ENCODE data around the gene PDYN.

The PDYN gene

GRCh38 chr20:2005831-2006426 lies 12.1 kb upstream of the PDYN start:
- Histone ChIP-seq H3K36me3 (ENCODE audit: control insufficient read depth, insufficient read depth, low read length) (no peaks in the 10 kb centered on the region), H3K27me3 (ENCODE audit: control insufficient read depth, insufficient read depth, low read length) (no peaks in the 10 kb centered on the region), H3K4me1 (ENCODE audit: control insufficient read depth, insufficient read depth, low read length) (no peaks in the 10 kb centered on the region), H3K9ac (ENCODE audit: low read length) (no peak overlapping the region), H3K4me3 (ENCODE audit: low read length) (no peak overlapping the region), H3K27ac (ENCODE audit: low read depth, low read length) (no peak overlapping the region)

- H3K36me3 ChIP-seq (ENCODE audit: control insufficient read depth, insufficient read depth, low read length) = no peaks in the 10 kb centered on the region
- H3K27me3 ChIP-seq (ENCODE audit: control insufficient read depth, insufficient read depth, low read length) = no peaks in the 10 kb centered on the region
- H3K4me1 ChIP-seq (ENCODE audit: control insufficient read depth, insufficient read depth, low read length) = no peaks in the 10 kb centered on the region
- no peak overlapping the region for H3K4me3 ChIP-seq (ENCODE audit: low read length)
- H3K27ac ChIP-seq (ENCODE audit: low read depth, low read length) = no peak overlapping the region
- no peak overlapping the region for H3K9ac ChIP-seq (ENCODE audit: low read length)
Measured at GRCh38 chr20:2005359-2005758, 11.5 kb upstream of the PDYN start.

GRCh38 chr20:2004171-2004570 lies 10.3 kb upstream of the PDYN start:
- Histone ChIP-seq H3K9ac (ENCODE audit: low read length) (no peak overlapping the region), H3K27ac (ENCODE audit: low read depth, low read length) (no peak overlapping the region), H3K27me3 (ENCODE audit: control insufficient read depth, insufficient read depth, low read length) (no peaks in the 10 kb centered on the region), H3K4me1 (ENCODE audit: control insufficient read depth, insufficient read depth, low read length) (no peaks in the 10 kb centered on the region), H3K36me3 (ENCODE audit: control insufficient read depth, insufficient read depth, low read length) (no peaks in the 10 kb centered on the region), H3K4me3 (ENCODE audit: low read length) (no peak overlapping the region)

GRCh38 chr20:2002365-2002764 lies 8.5 kb upstream of the PDYN start:
- Histone ChIP-seq H3K4me1 (ENCODE audit: control insufficient read depth, insufficient read depth, low read length) (no peaks in the 10 kb centered on the region), H3K27ac (ENCODE audit: low read depth, low read length) (no peak overlapping the region), H3K36me3 (ENCODE audit: control insufficient read depth, insufficient read depth, low read length) (no peaks in the 10 kb centered on the region), H3K27me3 (ENCODE audit: control insufficient read depth, insufficient read depth, low read length) (peaks cover 2% of the 10 kb centered on the region), H3K9ac (ENCODE audit: low read length) (no peak overlapping the region), H3K4me3 (ENCODE audit: low read length) (no peak overlapping the region)

- Histone ChIP-seq H3K36me3 (ENCODE audit: control insufficient read depth, insufficient read depth, low read length) (no peaks in the 10 kb centered on the region), H3K4me1 (ENCODE audit: control insufficient read depth, insufficient read depth, low read length) (no peaks in the 10 kb centered on the region), H3K27ac (ENCODE audit: low read depth, low read length) (no peak overlapping the region), H3K9ac (ENCODE audit: low read length) (no peak overlapping the region), H3K27me3 (ENCODE audit: control insufficient read depth, insufficient read depth, low read length) (peaks cover 4% of the 10 kb centered on the region), H3K4me3 (ENCODE audit: low read length) (no peak overlapping the region)
Measured at GRCh38 chr20:2001119-2001518, 7.3 kb upstream of the PDYN start.

GRCh38 chr20:2000285-2000684 lies 6.4 kb upstream of the PDYN start:
- Histone ChIP-seq H3K27me3 (ENCODE audit: control insufficient read depth, insufficient read depth, low read length) (peaks cover 6% of the 10 kb centered on the region), H3K9ac (ENCODE audit: low read length) (no peak overlapping the region), H3K36me3 (ENCODE audit: control insufficient read depth, insufficient read depth, low read length) (no peaks in the 10 kb centered on the region)

GRCh38 chr20:1998715-1999114 lies 4.9 kb upstream of the PDYN start:
- H3K27me3 ChIP-seq (ENCODE audit: control insufficient read depth, insufficient read depth, low read length) = peaks cover 9% of the 10 kb centered on the region
- no peak overlapping the region for H3K27ac ChIP-seq (ENCODE audit: low read depth, low read length)

More at GRCh38 chr20:2000285-2000684, 6.4 kb upstream of the PDYN start:
- Histone ChIP-seq H3K27ac (ENCODE audit: low read depth, low read length) (no peak overlapping the region), H3K4me1 (ENCODE audit: control insufficient read depth, insufficient read depth, low read length) (no peaks in the 10 kb centered on the region), H3K4me3 (ENCODE audit: low read length) (no peak overlapping the region)

GRCh38 chr20:1998193-1998520 lies 4.3 kb upstream of the PDYN start:
- Histone ChIP-seq H3K9ac (ENCODE audit: low read length) (no peak overlapping the region), H3K27me3 (ENCODE audit: control insufficient read depth, insufficient read depth, low read length) (peaks cover 10% of the 10 kb centered on the region), H3K4me3 (ENCODE audit: low read length) (no peak overlapping the region), H3K27ac (ENCODE audit: low read depth, low read length) (no peak overlapping the region), H3K36me3 (ENCODE audit: control insufficient read depth, insufficient read depth, low read length) (no peaks in the 10 kb centered on the region), H3K4me1 (ENCODE audit: control insufficient read depth, insufficient read depth, low read length) (no peaks in the 10 kb centered on the region)

More at GRCh38 chr20:1998715-1999114, 4.9 kb upstream of the PDYN start:
- no peak overlapping the region for H3K4me3 ChIP-seq (ENCODE audit: low read length)
- H3K9ac ChIP-seq (ENCODE audit: low read length) = no peak overlapping the region
- H3K4me1 ChIP-seq (ENCODE audit: control insufficient read depth, insufficient read depth, low read length) = no peaks in the 10 kb centered on the region
- H3K36me3 ChIP-seq (ENCODE audit: control insufficient read depth, insufficient read depth, low read length) = no peaks in the 10 kb centered on the region

GRCh38 chr20:1997483-1998192 lies 3.8 kb upstream of the PDYN start:
- H3K9ac ChIP-seq (ENCODE audit: low read length) = no peak overlapping the region
- H3K4me3 ChIP-seq (ENCODE audit: low read length) = no peak overlapping the region
- no peaks in the 10 kb centered on the region for H3K4me1 ChIP-seq (ENCODE audit: control insufficient read depth, insufficient read depth, low read length)
- no peak overlapping the region for H3K27ac ChIP-seq (ENCODE audit: low read depth, low read length)
- no peaks in the 10 kb centered on the region for H3K36me3 ChIP-seq (ENCODE audit: control insufficient read depth, insufficient read depth, low read length)
- peaks cover 10% of the 10 kb centered on the region for H3K27me3 ChIP-seq (ENCODE audit: control insufficient read depth, insufficient read depth, low read length)

- Histone ChIP-seq H3K4me1 (ENCODE audit: control insufficient read depth, insufficient read depth, low read length) (no peaks in the 10 kb centered on the region), H3K4me3 (ENCODE audit: low read length) (no peak overlapping the region), H3K36me3 (ENCODE audit: control insufficient read depth, insufficient read depth, low read length) (no peaks in the 10 kb centered on the region), H3K27ac (ENCODE audit: low read depth, low read length) (no peak overlapping the region), H3K9ac (ENCODE audit: low read length) (no peak overlapping the region), H3K27me3 (ENCODE audit: control insufficient read depth, insufficient read depth, low read length) (peaks cover 10% of the 10 kb centered on the region)
Measured at GRCh38 chr20:1995531-1996310, 1.9 kb upstream of the PDYN start.

GRCh38 chr20:1994627-1995026 lies 769 bp upstream of the PDYN start:
- H3K27ac ChIP-seq (ENCODE audit: low read depth, low read length) = no peak overlapping the region
- peaks cover 10% of the 10 kb centered on the region for H3K27me3 ChIP-seq (ENCODE audit: control insufficient read depth, insufficient read depth, low read length)
- no peak overlapping the region for H3K9ac ChIP-seq (ENCODE audit: low read length)
- no peaks in the 10 kb centered on the region for H3K36me3 ChIP-seq (ENCODE audit: control insufficient read depth, insufficient read depth, low read length)
- no peaks in the 10 kb centered on the region for H3K4me1 ChIP-seq (ENCODE audit: control insufficient read depth, insufficient read depth, low read length)
- no peak overlapping the region for H3K4me3 ChIP-seq (ENCODE audit: low read length)

- Histone ChIP-seq H3K27ac (ENCODE audit: low read depth, low read length) (no peak overlapping the region), H3K36me3 (ENCODE audit: control insufficient read depth, insufficient read depth, low read length) (no peaks in the 10 kb centered on the region), H3K27me3 (ENCODE audit: control insufficient read depth, insufficient read depth, low read length) (peaks cover 8% of the 10 kb centered on the region), H3K9ac (ENCODE audit: low read length) (no peak overlapping the region), H3K4me3 (ENCODE audit: low read length) (no peak overlapping the region), H3K4me1 (ENCODE audit: control insufficient read depth, insufficient read depth, low read length) (no peaks in the 10 kb centered on the region)
Measured at GRCh38 chr20:1992359-1993110, 1.3 kb downstream of the PDYN start.

Measured in rectal smooth muscle tissue (tissue), 1 donor.